ENCODE results near the gene CCDC3.
"Not testable (repeated sequence)": the region's sequence is repeated elsewhere in the genome, so short reads cannot be mapped to it uniquely, and the experiment has no call there.

CCDC3 gene

DNA sequence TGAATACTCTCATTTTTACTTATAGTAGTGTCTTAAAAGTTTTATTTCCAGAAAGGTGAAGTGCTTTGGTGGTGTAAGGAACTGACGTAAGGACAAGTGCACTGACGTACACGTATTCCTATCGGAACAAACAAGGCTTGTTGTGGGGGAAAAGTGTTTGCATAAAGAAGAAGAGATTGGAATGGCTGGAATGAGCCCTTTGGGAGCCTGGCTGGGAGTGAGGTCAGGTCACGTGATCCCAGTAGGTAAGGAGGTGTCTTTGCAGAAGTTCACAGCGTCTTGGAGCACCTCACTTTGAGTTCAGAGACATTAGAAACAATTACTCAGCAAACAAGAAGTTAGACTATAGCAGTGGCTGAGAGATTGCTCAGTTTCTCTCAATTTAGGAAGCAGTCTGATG is 104.2 kb downstream of the CCDC3 start:
- FAIRE-seq (no peak), DNase-seq (ENCODE audit: insufficient read length, low spot score) (no peak)

DNA sequence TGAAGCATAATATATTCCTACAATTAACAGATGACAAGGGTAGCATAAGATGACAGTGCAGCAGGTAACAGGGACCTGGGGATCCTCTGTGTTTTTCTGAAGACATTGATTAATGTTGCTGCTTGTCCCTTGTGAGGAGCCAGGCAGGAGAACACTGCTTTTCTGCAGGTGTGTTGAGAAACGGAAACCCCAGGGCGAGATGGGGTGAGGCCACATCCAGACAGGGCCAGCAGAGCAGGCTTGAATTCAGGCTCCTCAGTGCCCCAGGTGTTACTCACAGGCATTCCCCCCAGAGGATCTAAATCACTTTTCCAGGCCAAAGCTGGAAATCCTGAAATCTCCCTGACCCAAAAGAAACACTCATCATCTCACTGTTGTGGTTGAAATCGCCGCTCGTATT is 105.3 kb downstream of the CCDC3 start:
- no peak for FAIRE-seq
- DNase-seq (ENCODE audit: insufficient read length, low spot score) = no peak

DNA sequence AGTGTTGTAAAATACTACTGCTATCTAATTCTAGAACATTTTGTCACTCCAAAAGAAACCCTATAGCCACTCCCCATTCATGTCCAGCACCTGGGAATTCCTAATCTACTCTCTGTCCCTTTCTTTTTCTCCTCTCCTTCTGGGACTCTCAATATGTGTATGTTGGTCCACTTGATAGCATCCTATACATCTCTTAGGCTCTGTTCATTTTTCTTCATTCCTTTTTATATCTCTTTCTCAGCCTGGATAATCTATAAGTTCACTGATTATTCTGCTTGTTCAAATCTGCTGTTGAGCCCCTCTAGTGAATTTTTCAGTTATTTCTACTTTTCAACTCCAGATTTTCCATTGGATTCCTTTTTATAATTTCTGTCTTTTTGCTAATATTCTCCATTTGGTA is 108.6 kb downstream of the CCDC3 start:
- FAIRE-seq (no peak), DNase-seq (ENCODE audit: insufficient read length, low spot score) (no peak)

DNA sequence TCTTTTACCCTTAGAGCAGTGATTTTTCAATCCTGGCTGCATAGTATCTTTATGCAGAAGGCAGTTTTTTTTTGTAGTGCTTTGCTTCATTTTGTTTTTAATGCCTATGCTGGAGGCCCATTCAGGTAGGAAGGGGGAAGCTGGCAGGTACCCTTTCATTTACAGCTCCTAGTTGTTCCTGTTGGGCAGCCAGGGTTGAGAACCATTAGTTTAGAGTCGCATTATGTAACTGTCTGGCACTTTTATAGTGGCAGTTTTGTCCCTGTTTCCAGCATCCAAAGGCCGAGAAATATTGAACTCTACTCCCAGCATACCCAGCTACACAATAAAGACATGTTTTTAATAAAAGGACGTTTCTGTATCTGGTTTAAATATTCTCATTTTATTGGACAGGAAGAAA is 110.6 kb downstream of the CCDC3 start:
- DNase-seq (ENCODE audit: insufficient read length, low spot score) (no peak), FAIRE-seq (no peak)

DNA sequence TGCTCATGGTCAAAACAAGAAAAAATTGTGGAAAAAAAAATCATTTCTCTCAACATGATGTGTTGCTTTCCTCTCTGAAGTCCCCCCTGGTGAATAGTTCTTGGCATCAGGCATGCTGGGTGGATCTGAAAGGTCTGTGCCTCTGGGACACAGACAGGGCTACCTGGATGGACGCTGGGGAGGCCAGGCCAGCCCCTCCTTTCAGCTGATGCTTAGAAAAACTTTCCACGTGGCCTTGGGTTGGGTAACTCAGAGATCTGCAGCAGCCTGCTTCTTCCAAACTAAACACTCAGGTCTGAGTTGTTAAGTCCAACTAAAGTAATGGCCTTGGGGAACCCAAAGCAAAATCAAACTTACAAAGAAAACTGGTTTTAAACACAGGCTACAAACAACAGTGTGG is 113.0 kb downstream of the CCDC3 start:
- no peak for DNase-seq (ENCODE audit: insufficient read length, low spot score)
- FAIRE-seq = no peak

DNA sequence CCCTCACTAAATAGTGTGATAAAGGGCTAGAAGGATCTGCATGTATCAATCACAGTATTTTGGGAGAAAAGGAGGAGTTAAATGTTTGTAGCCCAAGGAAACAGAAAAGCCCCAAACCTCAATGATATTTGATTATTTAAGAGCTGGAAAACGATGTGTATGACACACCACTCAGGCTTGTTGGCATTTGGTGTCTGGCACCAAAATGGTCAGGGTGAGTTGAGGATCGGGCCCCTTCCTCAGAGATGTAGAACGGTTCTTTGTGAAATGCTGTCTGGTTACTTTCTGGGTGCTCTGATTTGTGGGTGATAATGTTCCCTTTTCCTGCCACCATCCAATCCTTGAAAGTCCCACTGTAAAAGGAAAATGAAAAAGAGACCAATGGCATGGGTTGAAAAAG is 113.7 kb downstream of the CCDC3 start:
- DNase-seq (ENCODE audit: insufficient read length, low spot score) (no peak), FAIRE-seq (no peak)

DNA sequence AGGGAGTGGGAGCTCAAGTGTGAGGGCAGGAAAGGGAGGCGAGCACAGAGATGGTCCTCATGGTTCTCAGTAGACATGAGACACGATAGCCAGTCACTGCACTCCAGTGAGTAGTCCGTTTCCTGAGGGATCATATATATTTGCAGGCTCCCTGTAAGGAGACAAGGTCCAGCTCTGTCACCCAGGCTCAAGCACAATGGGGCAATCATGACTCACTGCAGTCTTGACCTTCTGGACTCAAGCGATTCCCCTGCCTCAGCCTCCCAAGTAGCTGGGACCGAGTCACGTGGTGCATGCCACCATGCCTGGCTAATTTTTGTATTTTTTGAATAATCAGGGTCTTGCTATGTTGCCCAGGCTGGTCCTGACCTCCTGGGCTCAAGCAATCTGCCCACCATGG is 116.7 kb downstream of the CCDC3 start:
- no peak for FAIRE-seq
- DNase-seq (ENCODE audit: insufficient read length, low spot score) = no peak

DNA sequence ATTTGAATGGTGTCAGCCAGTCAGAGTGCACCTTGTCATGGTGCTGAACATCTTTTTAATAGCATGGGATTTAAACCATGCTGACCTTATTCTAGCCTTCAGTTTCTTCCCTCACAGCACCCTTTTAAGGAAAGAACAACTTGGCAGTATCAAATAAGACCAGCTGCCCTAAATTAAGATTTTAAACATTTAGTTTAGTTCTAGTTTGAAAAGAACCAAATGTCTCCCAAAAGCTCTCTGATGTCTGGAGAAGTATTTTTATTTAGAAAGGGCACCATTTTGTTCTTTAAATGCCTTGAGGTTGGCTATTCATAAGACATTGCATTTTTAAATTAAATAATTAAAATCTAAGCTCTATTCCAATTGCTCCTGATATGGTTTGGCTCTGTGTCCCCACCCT is 121.1 kb downstream of the CCDC3 start:
- no peak for FAIRE-seq
- DNase-seq (ENCODE audit: insufficient read length, low spot score) = no peak

DNA sequence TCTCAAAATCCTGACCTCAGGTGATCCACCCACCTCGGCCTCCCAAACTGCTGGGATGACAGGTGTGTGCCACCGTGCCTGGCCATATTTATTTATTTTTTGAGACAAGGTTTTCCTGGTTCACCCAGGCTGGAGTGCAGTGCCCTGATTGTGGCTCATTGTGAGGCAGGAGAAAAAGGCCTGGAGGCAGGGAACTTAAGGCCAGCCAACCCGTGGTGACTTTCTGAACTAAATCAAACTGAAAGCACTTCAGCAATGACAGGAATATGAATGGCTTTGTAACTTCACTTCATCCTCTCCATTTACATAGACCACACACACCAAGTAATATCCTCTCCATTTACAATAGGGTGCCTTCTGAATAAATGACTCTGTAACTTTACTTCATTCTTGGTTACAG is 124.4 kb downstream of the CCDC3 start:
- DNase-seq (ENCODE audit: insufficient read length, low spot score) (no peak), FAIRE-seq (no peak)

DNA sequence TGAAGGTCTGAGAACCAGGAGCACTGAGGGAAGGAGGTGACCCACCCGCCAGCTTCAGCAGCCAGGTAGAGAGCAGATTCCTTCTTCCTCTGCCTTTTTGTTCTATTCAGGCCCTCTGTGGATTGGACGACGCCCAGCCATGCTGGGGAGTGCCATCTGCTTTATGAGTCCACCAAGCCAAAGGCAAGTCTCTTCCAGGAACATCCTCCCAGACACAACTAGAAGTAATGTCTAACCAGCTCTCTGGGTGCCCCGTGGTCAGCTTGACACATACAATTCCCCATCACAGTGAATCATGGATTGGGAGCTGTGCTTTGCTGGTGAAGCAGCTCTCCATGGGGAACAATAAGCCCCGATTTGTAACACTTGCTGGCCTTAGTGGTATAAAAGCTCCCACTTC is 125.2 kb downstream of the CCDC3 start:
- FAIRE-seq (no peak), DNase-seq (ENCODE audit: insufficient read length, low spot score) (no peak)

DNA sequence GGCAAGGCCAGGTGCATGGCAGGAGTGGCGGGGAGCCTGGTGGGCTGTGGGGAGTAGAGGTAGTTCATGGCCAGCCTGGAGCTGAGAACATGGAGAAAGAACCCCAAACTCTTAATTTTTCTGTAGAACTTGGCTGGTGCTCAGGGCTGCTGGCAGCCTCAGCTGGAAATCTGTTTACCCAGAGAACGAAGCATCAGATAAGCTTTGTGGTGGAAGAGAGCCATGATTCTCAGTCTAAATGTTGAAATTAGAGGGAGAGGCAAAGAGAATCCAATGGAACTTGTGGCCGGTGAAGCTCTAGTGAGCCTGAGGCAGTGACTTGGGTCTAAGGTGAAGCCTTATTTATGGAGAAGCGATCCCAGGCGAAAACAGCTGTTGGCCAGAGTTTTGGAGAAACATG is 126.4 kb downstream of the CCDC3 start:
- no peak for DNase-seq (ENCODE audit: insufficient read length, low spot score)
- no peak for FAIRE-seq

DNA sequence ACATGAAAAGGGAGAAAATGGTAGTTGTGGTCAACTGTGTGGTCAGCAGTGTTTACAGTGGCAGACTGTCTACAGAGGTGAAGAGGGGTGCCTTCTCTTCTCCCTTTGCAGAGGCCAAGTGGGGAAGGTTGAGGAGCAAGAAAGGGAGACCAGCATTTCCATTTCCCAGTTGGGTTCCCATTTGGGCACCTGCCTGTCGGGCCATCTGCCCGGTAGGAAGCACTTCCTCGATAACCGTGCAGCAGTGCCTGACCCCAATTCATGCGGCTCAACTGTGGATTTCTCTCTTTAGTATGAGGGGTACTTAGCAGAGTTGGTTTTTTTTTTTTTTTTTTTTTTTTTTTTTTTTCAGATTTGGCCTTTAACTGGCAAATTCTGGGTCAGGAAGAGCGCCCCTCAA is 127.0 kb downstream of the CCDC3 start:
- FAIRE-seq = no peak

DNA sequence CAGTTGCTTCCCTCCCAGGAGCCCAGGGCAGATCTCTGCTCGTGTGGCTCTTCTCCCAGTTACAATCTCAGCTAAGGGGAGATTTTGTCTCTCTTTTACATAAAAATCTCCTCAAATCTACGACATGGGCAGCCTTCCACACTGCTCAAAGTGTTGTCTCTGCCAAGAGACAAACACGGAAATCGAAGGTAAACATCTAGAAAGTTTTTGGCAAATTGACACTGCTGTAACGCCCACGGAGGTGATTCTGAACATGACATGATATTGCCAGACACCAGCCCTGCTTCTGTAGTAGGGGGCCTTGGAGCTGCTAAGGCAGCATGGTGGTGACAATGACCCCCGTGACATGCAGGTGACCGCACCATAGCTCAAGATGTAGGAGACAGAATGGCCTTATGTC is 128.3 kb downstream of the CCDC3 start:
- DNase-seq (ENCODE audit: insufficient read length, low spot score) = no peak
- no peak for FAIRE-seq

More for the DNA sequence above, 127.0 kb downstream of the CCDC3 start:
- no peak for DNase-seq (ENCODE audit: insufficient read length, low spot score)

DNA sequence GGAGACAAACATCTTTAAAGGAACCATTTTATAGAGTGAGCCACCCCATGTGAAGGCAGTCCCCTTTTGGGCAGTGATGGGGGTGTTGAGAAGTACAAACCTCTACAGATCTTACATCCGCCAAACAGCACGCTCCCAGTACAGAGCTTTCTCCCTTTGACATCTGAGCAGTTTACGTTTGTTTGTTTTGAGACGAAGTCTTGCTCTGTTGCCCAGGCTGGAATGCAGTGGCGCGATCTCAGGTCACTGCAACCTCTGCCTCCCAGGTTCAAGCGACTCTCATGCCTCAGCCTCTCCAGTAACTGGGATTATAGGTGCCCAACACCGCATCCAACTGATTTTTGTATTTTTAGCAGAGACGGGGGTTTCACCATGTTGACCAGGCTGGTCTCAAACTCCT is 128.9 kb downstream of the CCDC3 start:
- no peak for DNase-seq (ENCODE audit: insufficient read length, low spot score)
- no peak for FAIRE-seq

DNA sequence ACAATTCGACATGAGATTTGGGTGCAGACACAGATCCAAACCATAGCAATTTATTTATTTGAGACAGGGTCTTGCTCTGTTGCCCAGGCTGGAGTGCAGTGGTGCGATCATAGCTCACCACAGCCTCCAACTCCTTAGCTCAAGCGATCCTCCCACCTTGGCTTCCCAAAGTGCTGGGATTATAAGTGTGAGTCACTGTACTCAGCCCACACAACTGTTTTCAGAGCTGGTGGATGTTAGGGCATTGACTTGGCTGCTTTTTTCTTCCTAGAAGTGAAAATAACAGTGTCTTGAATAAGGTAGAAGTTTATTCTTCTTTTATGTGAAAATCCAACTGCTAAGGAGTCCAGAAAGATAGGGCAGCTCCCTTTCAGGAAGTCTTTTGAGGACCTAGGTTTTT is 132.1 kb downstream of the CCDC3 start:
- FAIRE-seq (no peak), DNase-seq (ENCODE audit: insufficient read length, low spot score) (no peak)

DNA sequence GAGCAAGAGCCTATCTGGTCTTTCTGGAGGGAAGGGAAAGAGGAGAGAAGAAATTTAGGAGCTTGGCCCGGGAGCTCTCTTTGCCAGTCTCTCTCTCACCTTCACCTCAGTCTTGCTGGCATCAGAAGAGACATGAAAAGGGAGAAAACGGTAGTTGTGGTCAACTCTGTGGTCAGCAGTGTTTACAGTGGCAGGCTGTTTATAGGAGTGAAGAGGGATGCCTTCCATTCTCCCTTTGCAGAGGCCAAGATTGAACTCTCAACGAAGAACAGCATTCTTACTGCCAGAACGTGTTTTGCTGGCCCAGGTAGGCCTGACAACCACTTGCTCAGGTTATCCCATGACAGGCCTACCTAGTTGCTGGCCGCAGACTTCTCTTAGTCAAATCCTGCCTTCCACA is 133.3 kb downstream of the CCDC3 start:
- DNase-seq (ENCODE audit: insufficient read length, low spot score) (no peak), FAIRE-seq (no peak)

DNA sequence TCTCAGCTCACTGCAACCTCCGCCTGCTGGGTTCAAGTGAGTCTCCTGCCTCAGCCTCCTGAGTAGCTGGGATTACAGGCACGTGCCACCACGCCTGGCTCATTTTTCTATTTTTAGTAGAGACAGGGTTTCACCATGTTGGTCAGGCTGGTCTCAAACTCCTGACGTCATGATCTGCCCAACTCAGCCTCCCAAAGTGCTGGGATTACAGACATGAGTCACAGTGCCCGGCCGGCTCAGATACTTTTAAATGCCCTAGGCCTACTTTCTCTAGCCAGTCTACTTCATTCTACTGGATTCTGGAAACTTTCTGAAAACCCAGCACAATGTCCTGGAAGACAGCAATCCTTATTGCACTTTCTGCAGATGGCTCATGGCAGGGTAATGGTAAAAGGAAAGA is 136.0 kb downstream of the CCDC3 start:
- not testable (repeated sequence) for DNase-seq (ENCODE audit: insufficient read length, low spot score); FAIRE-seq

DNA sequence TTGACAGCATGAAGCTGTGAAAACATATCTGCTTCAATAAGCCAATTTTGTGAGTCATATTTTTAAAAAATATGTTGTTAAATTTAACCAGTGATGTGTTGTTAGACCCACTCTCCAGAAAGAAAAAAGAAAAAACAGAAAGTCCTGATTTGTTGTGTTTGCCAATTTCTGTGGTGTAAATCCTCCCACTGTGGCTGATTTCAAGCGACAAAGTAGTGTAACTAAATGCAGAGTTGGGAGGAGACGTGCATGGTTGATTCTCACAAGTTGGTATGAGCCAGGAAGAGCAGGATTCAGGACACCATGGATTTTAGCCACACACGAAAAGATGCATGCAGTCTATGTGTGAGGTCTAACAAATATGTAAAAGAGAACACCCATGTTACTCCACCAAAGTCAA is 139.1 kb downstream of the CCDC3 start:
- FAIRE-seq (no peak), DNase-seq (ENCODE audit: insufficient read length, low spot score) (no peak)

DNA sequence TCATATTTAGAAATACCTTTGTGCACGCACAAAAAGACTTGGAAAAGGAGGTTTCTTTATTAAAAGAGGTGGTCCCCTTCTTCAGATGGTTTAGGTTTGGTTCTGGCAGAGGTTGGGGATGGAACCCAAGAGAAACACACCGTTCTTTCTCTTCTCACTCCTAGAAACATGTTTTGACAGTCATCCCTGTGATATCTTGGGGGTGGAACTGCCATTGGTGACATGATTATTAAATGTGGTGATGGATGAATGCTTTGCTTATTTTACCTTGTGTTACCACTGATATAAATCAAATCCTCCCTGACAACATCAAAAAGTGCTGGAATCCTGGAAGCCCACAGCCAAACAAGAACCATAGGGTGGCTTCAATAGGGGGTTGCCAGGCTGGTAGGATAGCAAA is 146.5 kb downstream of the CCDC3 start:
- DNase-seq (ENCODE audit: insufficient read length, low spot score) = no peak
- FAIRE-seq = no peak

DNA sequence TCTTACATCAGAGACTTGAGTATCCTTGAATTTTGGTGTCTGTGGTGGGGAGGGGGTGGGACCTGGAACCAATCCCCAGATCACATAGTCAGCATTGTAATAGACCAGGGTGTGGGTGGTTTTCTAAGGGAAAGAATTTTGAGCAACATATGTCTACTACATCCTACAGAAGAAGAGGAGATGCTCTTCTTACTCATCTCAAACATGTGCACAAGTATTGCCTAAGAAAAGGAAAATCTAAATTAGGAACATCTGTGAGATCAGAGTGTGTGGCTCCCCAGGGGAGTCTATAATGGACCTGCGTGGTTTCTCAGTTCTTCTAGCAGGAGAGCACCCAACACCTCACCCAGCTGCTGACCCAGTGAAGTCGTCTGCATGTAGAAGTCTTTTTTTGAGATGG is 148.8 kb downstream of the CCDC3 start:
- DNase-seq (ENCODE audit: insufficient read length, low spot score) (no peak), FAIRE-seq (no peak)

DNA sequence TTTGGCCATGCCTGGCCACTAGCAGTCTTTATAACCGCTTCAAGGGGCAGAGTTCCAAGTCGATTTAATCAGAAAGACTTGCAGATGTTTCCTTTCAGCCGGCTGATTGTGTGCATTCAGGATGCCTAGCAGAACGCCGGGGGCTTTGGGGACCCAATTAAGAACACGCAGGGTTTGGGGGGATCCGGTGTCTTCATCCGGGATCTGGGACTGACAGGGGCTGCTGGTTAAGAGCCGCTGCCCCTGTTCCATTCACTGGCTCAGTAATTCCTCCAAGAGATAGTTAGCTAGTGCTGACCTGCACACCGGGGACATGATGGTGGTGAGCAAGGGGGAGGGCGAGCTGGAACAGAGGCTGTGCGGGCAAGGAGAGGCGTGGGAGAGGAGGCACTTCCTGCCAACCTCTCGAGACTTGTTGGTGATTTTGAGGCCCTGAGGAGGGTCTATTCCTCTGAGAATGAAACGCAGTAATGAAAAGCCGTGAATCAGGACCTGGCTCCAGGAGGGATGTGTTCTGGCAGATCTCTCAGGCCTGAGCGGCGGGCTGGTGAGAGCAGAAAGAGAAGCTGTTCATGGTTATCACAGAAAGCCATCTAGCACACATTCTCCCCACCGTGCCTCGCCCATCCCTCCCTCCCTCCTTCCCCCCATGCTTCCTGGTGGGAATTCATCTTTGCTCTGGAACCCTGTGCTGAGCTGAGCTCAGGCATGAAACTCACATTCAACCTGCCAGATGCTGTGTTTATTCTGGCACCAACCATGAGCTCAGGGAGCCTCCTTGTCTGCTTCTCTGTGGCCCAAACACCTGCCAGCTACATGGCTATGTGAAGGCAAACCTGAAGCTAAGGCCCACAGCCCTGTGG is 152.0 kb downstream of the CCDC3 start:
- DNase-seq (ENCODE audit: insufficient read length, low spot score) = no peak
- FAIRE-seq = no peak

DNA sequence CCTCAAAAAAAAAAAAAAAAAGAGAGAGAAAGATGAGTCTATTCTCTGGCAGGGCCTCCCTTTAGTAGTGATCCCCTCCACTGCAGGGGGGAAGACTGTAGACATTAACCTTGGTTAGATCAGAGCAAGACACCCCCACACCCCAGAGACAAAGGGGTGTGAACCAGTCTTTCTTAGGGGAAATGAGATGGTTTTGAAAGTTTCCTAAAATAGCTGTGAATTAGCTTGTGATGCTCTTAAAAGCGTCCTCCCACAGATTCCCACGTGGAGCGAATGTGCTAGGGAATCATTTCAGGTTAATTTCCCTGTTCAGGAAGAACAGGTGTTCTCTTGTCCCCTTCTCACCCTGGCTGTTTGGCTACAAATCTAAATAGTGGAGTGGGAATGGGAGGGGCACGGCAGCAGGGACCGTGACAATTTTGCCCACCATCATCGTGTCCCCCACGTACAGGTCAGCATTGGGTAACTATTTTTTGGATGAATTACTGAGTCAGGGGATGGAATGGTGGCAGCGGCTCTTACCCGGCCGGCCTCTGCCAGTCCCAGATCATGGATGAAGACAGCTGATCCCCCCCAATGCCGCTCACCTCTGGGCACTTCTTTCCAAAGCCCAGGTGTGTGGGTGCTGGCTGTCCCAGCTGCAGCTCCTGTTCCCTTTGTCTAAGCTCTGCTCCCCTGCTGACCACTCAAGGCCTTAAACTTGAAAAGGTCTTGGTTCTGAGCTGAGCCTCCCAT is 152.9 kb downstream of the CCDC3 start:
- no peak for DNase-seq (ENCODE audit: insufficient read length, low spot score)
- no peak for FAIRE-seq
